Sigmoid colon (tissue), 7 donors: ENCODE data around the gene TNFSF15. TPM values are rescaled to one million over a fixed set of nuclear protein-coding genes. Genes with fewer than 3 reads are reported as not detected.

ENCODE experiments used
- DNase-seq: peaks from one replicate; pipeline ENCODE4 v3.0.0-alpha.2; 2019
- H3K27ac ChIP-seq, 4 donors: fragments of 200-600 bp; sonication (generic); one replicate each; pipeline ENCODE4 v1.5.1; 2016 to 2019; ENCODE audit warnings: mild to moderate bottlenecking in 1 of 4
- H3K27me3 ChIP-seq, 3 donors: fragments of 200-600 bp; sonication (generic); one replicate each; pipeline ENCODE4 v1.5.1; 2019; ENCODE audit warnings: mild to moderate bottlenecking in 1 of 3
- H3K36me3 ChIP-seq, 4 donors: fragments of 200-600 bp; sonication (generic); one replicate each; pipeline ENCODE4 v1.5.1; 2016 to 2019
- H3K4me1 ChIP-seq, 4 donors: fragments of 200-600 bp; sonication (generic); one replicate each; pipeline ENCODE4 v1.5.1; 2017 to 2019
- H3K4me3 ChIP-seq, 4 donors: fragments of 200-600 bp; sonication (generic); one replicate each; pipeline ENCODE4 v1.5.1; 2017 to 2019; ENCODE audit warnings: mild to moderate bottlenecking in 2 of 4, moderate library complexity in 1 of 4
- H3K9me3 ChIP-seq, 4 donors: fragments of 200-600 bp in 3 of 4; sonication (generic) in 3 of 4; one replicate each; pipeline versions ENCODE4 v1.5.1 to v1.6.1; 2013 to 2019
- EP300 ChIP-seq, 4 donors: sonication (generic); formaldehyde crosslinking; IDR thresholded peaks; one replicate each; pipeline ENCODE4 v1.6.1; 2017; ENCODE audit warnings: antibody characterized with exemption in 4 of 4
- POLR2A ChIP-seq, 2 donors: fragments of 450-650 bp; IDR thresholded peaks; one replicate each; pipeline ENCODE4 v1.6.1; 2016; ENCODE audit warnings: antibody characterized with exemption in 2 of 2, mild to moderate bottlenecking in 2 of 2, moderate library complexity in 2 of 2
- POLR2AphosphoS5 ChIP-seq, 4 donors: sonication (generic); formaldehyde crosslinking; IDR thresholded peaks; one replicate each; pipeline ENCODE4 v1.6.1; 2017; ENCODE audit warnings: antibody characterized with exemption in 4 of 4
- WGBS, 2 donors: extraction: QIAGEN DNeasy Blood & Tissue Kit; methylation state at CpG; one replicate each; pipeline ENCODE4 v1.1.7; 2013; 5-methylcytosine and 5-hydroxymethylcytosine counted together
- intact Hi-C: fragments of 100-400 bp; cut with DNase I; formaldehyde crosslinking; loops from one replicate; pipeline ENCODE4 v1.15.1; 2023
- polyA plus RNA-seq, 3 donors: library from polyadenylated mRNA; stranded (reverse); fragments of 200-250 nt; gene quantifications; one replicate each; pipeline ENCODE4 v1.2.3, GENCODE V29; 2013
- total RNA-seq, 4 donors: library from RNA; depleted of rRNA; stranded (reverse); fragments of >200 nt; gene quantifications; one replicate each; pipeline ENCODE4 v1.1.0, GENCODE V29; 2016
- TF ChIP-seq, protein P1 (sequence below), 4 experiments: fragments of 450-650 bp in 3 of 4; fragments of 200-600 bp in 1 of 4; IDR thresholded peaks; one replicate each; pipeline ENCODE4 v1.5.1; 2016 to 2019; ENCODE audit warnings: antibody characterized with exemption in 4 of 4, mild to moderate bottlenecking in 3 of 4, moderate library complexity in 2 of 4
- donor health status: healthy with polysubstance abuse.
- donor health status: Bipolar disorder and iron deficiency.
- donor health status: healthy.

Gene TNFSF15
- total and polyA plus RNA-seq, 7 donors: 0.60 to 13.2 (median 2.3) TPM

DNA sequence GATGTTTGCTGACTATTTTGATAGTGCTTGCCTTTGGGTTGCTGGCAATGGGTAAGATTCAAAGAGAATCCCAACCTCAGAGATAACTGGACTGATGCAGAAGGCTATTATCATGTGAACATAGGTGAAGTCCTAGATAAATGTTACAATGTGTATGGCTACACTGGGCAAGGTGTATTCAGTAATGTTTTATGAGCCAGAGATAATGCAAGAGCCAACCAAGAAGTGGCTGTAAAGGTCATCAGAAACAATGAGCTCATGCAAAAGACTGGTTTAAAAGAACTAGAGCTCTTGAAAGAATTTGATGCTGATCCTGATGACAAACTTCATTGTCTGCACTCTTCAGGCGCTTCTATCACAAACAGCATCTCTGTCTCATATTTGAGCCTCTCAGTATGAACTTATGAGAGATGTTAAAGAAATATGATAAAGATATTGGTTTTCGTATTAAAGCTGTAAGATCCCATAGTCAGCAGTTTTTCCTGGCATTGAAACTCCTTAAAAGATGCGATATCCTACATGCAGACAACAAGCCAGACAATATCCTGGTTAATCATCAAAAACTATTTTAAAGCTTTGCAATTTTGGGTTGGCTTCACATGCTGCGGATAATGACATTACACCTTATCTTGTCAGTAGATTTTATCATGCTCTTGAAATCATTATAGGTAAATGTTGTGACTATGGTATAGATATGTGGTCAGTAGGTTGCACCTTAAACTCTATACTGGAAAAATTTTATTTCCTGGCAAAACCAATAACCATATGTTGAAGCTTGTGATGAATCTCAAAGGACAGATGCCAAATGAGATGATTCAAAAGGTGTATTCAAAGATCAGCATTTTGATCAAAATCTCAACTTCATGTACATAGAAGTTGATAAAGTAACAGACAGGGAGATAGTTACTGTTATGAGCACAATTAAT is 41.9 kb upstream of the TNFSF15 start:
- 95 to 97% methylated on average over 4 of the region's 4 CpGs for WGBS, 2 donors
- Histone ChIP-seq H3K4me3 (no peak overlapping the region), H3K27ac (no peak overlapping the region), H3K9me3 (no peaks in the 10 kb centered on the region), H3K36me3 (no peaks in the 10 kb centered on the region), H3K4me1 (peaks cover 0 to 15% (median 10%) of the 10 kb centered on the region in 4 donors), H3K27me3 (no peaks in the 10 kb centered on the region)
- intact Hi-C loops: no loop called here
- no peak for DNase-seq
- TF ChIP-seq POLR2AphosphoS5 (IDR thresholded peaks at IDR 0.05): no peak

DNA sequence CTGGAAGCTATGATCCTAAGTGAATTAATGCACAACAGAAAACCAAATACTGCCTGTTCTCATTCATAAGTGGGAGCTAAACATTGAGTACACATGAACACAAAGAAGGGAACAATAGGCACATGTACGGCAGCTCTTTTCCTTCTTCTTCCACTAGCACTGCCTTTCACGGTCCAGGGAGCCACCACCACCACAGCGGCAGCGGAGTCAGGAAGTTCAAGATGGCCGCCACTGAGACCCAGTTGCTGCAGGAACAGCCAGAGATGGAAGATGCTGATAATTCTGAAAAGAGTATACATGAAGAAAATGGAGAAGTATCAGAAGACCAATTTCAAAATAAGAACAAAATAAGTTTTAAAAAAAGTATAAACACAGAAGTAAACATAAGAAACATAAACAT is 39.5 kb upstream of the TNFSF15 start:
- DNase-seq: no peak
- H3K4me1 ChIP-seq: no peaks in the 10 kb centered on the region
- H3K27ac ChIP-seq: no peak overlapping the region
- no peaks in the 10 kb centered on the region for H3K9me3 ChIP-seq
- no peaks in the 10 kb centered on the region for H3K36me3 ChIP-seq
- H3K4me3 ChIP-seq: no peak overlapping the region
- 93 to 99% methylated on average over 5 of the region's 5 CpGs for WGBS, 2 donors
- no peak for TF ChIP-seq POLR2AphosphoS5 (IDR thresholded peaks at IDR 0.05)
- TF ChIP-seq, protein P1, sequence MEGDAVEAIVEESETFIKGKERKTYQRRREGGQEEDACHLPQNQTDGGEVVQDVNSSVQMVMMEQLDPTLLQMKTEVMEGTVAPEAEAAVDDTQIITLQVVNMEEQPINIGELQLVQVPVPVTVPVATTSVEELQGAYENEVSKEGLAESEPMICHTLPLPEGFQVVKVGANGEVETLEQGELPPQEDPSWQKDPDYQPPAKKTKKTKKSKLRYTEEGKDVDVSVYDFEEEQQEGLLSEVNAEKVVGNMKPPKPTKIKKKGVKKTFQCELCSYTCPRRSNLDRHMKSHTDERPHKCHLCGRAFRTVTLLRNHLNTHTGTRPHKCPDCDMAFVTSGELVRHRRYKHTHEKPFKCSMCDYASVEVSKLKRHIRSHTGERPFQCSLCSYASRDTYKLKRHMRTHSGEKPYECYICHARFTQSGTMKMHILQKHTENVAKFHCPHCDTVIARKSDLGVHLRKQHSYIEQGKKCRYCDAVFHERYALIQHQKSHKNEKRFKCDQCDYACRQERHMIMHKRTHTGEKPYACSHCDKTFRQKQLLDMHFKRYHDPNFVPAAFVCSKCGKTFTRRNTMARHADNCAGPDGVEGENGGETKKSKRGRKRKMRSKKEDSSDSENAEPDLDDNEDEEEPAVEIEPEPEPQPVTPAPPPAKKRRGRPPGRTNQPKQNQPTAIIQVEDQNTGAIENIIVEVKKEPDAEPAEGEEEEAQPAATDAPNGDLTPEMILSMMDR (IDR thresholded peaks at IDR 0.05): no peak
- intact Hi-C loops: no loop called here
- H3K27me3 ChIP-seq: no peaks in the 10 kb centered on the region

DNA sequence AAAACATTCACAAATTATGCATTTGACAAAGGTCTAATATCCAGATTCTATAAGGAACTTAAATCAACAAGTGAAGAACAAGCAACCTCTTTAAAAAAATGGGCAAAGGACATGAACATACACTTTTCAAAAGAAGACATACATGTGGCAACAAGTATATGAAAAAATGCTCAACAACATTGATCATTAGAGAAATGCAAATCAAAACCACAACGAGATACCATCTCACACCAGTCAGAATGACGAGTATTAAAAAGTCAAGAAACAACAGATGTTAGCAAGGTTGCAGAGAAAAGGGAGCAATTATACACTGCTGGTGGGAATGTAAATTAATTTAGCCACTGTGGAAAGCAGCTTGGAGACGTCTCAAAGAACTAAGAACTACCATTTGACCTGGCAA is 38.9 kb upstream of the TNFSF15 start:
- no peaks in the 10 kb centered on the region for H3K27me3 ChIP-seq
- no peaks in the 10 kb centered on the region for H3K36me3 ChIP-seq
- no peak overlapping the region for H3K27ac ChIP-seq
- no peaks in the 10 kb centered on the region for H3K9me3 ChIP-seq
- intact Hi-C loops: no loop called here
- TF ChIP-seq, protein P1 (IDR thresholded peaks at IDR 0.05): no peak
- no peak for TF ChIP-seq POLR2A (IDR thresholded peaks at IDR 0.05)
- TF ChIP-seq POLR2AphosphoS5 (IDR thresholded peaks at IDR 0.05): no peak
- TF ChIP-seq EP300 (IDR thresholded peaks at IDR 0.05): no peak
- 75 to 82% methylated on average over 3 of the region's 3 CpGs for WGBS, 2 donors
- no peaks in the 10 kb centered on the region for H3K4me1 ChIP-seq
- DNase-seq: no peak
- H3K4me3 ChIP-seq: no peak overlapping the region

DNA sequence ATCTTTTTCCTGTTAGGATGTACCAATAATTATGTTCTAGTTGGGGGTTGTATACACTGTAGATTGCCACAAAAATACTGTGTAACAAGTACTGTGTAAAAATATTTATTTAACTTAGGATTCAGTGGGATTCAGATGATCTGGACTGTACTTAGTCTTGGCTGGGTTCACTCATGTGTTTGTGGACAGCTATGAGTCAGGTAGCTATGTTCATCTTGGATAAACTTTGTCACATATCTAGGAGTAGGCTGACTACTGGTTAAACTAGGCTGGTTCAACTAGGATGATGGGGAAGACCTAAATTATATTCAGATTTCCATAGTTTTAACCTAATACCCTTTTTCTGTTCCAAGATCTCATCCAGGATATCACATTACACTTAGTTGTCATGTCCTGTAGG is 32.1 kb upstream of the TNFSF15 start:
- Histone ChIP-seq H3K27me3 (no peaks in the 10 kb centered on the region), H3K4me3 (no peak overlapping the region), H3K27ac (no peak overlapping the region), H3K36me3 (no peaks in the 10 kb centered on the region), H3K4me1 (no peaks in the 10 kb centered on the region), H3K9me3 (no peaks in the 10 kb centered on the region)
- no peak for DNase-seq
- intact Hi-C loops: no loop called here
- TF ChIP-seq POLR2A (IDR thresholded peaks at IDR 0.05) (no peak), POLR2AphosphoS5 (IDR thresholded peaks at IDR 0.05) (no peak), EP300 (IDR thresholded peaks at IDR 0.05) (no peak)
- TF ChIP-seq, protein P1 (IDR thresholded peaks at IDR 0.05): no peak

DNA sequence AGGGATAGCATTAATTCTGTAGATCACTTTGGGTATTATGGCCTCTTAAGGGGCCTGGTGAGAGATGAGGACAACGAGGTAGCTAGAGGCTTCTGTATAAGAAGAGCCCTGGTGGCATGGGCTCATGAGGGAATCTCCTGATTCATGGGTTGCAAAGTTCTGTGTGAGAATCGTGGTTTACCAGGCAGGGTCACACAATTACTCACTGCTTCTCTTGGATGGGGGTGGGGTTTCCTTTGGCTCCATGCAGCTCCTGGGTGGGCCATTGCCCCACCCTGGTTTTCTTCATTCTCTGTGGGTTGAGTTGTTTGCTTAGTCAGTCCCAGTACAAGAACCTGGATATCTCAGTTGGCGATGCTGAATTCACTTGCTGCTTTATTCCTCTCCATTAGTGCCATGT is 30.9 kb upstream of the TNFSF15 start:
- TF ChIP-seq EP300 (IDR thresholded peaks at IDR 0.05) (no peak), POLR2AphosphoS5 (IDR thresholded peaks at IDR 0.05) (no peak)
- TF ChIP-seq, protein P1 (IDR thresholded peaks at IDR 0.05): no peak
- no peak for DNase-seq
- Histone ChIP-seq H3K27me3 (no peaks in the 10 kb centered on the region), H3K4me1 (no peaks in the 10 kb centered on the region), H3K4me3 (no peak overlapping the region), H3K27ac (no peak overlapping the region), H3K9me3 (no peaks in the 10 kb centered on the region), H3K36me3 (no peaks in the 10 kb centered on the region)
- intact Hi-C loops: no loop called here
- 90% methylated on average over 3 of the region's 3 CpGs for WGBS, 2 donors
